HG03575 (cell line): Measurements from ENCODE around the gene EIF2B1.

Source experiments
- ATAC-seq: cut with Tn5 transposase; IDR thresholded peaks from one replicate; pipeline ENCODE4 v1.9.1; 2021; ENCODE audit not compliant: unreplicated experiment, insufficient number of reproducible peaks, low FRiP score; ENCODE audit errors: extremely low read depth

Gene EIF2B1

GRCh38 chr12:123633379-123634141, at the start of gene EIF2B1, which contains the start of gene GTF2H3:
EIF2B1 (minus strand) TSS chr12:123633686; CDS start chr12:123633557, 129 bp downstream.
GTF2H3 (plus strand) TSS chr12:123633829; CDS start chr12:123633860, 31 bp downstream.
- ATAC-seq = peak; percentile 45

- no peak for ATAC-seq
These were observed 48.1 kb upstream of the EIF2B1 start for GRCh38 chr12:123681605-123682004.

DNA sequence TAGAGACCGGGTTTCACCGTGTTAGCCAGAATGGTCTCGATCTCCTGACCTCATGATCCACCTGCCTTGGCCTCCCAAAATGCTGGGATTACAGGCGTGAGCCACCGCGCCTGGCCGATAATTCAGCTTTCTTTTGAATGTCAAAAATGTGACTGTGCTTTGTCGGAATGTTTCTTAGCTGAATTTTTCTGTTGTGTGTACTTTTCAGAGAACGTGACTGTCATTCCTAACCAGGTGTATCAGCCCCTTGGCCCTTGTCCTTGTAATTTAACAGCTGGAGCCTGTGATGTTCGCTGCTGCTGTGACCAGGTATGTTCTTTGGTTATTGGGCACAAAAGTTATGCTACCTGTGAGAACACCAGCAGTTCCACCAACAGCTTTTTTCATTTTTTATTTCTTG, 45.5 kb upstream of the EIF2B1 start:
- ATAC-seq = no peak

GRCh38 chr12:123676616-123677320, 43.3 kb upstream of the EIF2B1 start:
- ATAC-seq = no peak

- no peak for ATAC-seq
These were observed 42.0 kb upstream of the EIF2B1 start for GRCh38 chr12:123675436-123675835.

- no peak for ATAC-seq
These were observed 38.4 kb upstream of the EIF2B1 start for GRCh38 chr12:123671876-123672275.

DNA sequence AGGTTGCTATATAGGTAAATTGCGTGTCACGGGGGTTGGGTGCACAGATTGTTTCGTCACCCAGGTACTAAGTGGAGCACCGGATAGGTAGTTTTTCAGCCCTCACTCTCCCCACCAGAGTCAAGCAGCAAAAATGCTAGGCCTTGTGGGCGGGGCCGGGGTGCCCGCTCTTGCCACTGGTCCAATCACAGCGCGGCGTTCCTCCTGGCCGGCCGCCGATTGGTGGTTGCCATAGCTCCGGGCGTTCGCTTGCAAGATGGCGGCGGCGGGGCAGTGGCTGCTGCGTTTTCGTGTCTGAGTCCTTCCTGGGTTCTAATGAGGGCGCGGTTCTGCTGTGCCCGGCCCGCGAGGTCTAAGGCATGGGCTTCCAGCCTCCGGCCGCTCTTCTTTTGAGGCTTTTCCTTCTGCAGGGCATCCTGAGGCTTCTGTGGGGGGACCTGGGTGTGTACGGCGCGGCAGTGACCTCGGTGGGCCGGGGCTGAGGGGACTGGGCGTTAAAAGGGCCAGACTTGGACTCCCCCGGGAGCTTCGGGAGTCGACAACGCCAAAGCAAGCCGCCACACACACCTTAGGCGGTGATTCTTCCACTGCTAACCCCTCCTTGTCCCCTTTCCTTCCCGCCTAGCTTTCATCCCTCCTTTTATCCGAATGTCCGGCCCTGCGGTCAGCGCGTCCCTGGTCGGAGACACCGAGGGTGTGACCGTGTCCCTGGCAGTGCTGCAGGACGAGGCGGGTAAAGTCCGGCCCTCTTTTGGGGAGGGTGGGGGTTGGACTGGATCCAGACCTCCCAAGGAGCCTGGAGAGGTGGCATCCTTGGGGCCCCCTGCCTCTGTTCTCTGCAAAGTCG, 37.6 kb upstream of the EIF2B1 start, which contains the start of gene TCTN2:
TSS of gene TCTN2 (plus strand) at position 232 of the 847 bp plus-strand sequence. CDS start at position 360, 128 bp downstream.
- peak; percentile 59 for ATAC-seq

DNA sequence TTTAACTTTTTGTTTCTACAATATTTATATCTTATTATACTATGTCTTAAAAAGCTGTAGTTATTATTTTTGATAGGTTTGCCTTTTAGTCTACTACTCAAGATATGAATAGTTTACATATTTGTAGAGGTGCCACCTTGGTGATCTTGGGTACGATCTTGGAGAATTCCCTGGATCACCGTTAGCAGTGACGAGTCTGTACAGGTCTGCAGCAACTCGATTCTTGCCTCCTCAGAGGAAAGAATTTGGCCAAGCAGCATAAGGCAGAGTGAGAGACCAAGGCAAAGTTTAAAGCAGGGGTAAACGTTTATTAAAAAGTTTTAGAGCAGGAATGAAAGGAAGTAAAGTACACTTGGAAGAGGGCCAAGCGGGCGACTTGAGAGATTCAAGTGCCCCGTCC, 34.3 kb upstream of the EIF2B1 start:
- ATAC-seq = no peak

GRCh38 chr12:123659996-123660727, 26.7 kb upstream of the EIF2B1 start:
- no peak for ATAC-seq

GRCh38 chr12:123657211-123657610, 23.7 kb upstream of the EIF2B1 start:
- ATAC-seq = no peak

DNA sequence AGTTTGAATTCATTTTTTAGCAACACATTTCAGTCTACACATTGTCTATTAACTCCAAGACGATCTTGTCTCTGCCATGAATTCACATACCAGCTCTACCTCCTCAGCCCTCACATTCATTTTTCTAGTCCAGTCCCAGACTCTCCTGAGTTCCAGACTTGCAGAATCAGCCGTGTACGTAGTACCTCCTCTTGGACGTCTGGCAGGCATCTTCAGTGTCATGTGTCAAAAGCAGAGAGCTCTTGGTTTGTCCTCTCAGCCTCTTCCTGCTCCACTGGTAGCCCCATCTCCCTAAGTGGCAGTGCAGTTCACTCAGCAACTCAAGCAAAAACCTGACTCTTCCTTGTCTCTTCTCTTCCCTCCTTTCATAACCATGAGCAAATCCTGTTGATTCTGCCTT, 22.9 kb upstream of the EIF2B1 start:
- no peak for ATAC-seq

DNA sequence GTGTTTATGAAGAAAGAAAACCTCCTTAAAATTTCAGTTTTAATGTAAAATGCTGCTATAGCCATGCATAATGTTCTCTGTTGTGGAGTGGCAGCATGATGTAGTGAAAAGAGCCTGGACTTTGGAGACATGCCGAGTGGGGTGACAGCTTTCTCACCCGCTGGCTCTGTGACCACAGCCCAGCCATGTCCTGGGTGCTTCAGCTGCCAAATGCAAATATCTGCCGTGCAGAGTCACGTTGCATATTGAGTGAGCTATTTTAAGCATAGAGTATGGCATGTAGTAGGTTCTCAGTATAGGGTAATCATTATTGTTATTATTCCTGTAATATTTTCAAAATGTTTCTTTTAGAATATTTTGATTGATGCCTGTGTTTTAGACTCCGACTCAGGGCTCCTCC, 21.9 kb upstream of the EIF2B1 start:
- ATAC-seq = peak; percentile 66

GRCh38 chr12:123654129-123654701, 20.7 kb upstream of the EIF2B1 start:
- ATAC-seq = no peak

DNA sequence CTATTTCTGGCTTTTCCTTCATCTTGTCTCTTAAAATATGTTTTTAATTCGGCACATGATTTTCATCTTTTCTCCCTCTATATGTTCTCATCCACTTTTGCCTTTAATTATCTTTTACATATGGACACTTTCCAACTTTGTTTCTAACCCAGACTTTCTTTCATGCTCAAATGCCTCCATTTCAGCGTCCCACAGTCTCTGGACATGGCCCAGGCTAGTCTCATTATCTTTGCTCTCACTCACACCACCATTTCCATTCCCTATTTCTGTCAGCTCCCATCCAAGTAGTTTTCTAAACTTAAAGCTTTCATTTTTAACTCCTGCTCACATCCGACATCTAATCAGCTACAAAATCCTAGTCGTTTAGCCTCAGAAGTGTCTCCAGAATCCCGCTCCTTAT, 14.9 kb upstream of the EIF2B1 start:
- ATAC-seq = no peak

GRCh38 chr12:123645878-123646277, 12.4 kb upstream of the EIF2B1 start:
- ATAC-seq = no peak

DNA sequence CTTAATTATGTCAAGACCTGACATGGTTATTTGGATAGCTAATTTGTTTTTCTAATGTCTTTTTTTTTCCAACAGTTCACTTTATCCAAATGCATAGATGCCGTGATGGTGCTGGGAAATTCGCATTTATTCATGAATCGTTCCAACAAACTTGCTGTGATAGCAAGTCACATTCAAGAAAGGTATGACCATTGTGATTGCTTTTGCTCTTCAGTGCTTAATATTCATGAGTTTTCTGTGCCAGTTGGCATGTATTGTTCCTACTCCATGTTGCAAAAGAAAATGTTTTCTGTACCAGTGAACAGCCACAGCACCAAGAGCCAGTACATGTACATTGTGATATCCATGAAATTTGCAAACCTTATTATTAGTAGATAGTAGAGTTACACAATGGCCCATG, 11.9 kb upstream of the EIF2B1 start:
- ATAC-seq = no peak

DNA sequence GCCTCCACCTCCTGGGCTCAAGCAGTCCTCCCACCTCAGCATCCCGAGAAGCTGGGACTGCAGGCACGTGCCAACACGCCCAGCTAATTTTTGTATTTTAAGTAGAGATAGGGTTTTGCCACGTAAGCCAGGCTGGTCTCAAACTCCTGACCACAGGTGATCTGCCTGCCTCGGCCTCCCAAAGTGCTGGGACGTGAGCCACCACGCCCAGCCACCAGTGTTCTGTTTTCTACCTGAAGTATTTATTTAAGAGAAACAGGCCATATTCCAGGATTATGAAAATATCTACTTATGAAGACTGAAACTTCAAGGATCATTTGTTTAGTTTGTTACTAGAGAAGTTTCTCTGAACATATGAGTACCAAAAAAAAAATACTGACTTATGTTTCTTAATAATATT, 10.4 kb upstream of the EIF2B1 start:
- ATAC-seq = no peak

DNA sequence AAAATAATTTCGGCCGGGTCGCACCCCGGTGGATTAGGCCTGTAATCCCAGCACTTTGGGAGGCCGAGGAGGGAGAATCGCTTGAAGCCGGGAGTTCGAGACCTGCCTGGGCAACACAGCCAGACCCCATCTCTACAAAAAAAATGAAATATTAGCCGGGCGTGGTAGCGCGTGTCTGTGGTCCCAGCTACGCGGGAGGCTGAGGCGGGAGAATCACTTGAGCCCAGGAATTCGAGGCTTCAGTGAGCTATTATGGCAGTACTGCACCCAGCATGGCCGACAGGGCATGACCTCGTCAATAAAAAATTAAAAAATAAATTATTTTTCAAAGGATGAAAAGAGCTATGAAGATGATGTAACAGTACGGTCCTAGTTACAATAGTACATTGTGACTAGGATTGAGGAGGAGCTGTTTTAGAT, 666 bp upstream of the EIF2B1 start:
- no peak for ATAC-seq
